Panc1 (cell line): Measurements from ENCODE around the gene NFE2. TPM values are rescaled to one million over a fixed set of nuclear protein-coding genes. Genes with fewer than 3 reads are reported as not detected.
"Not testable (repeated sequence)": the region's sequence is repeated elsewhere in the genome, so short reads cannot be mapped to it uniquely, and the experiment has no call there.

Source experiments
- ATAC-seq: fragments of 200-7000 bp; cut with Tn5 transposase; 2 replicates; pipeline ENCODE4 v1.9.1; 2020; ENCODE audit warnings: mild to moderate bottlenecking, moderate library complexity
- BruUV-seq: library from RNA; stranded (reverse); fragments of 400-500 nt; replicated peaks from 2 replicates; lab custom pipeline; 2021; lab: Mats Ljungman, UMichigan
- CTCF ChIA-PET: fragments of 300-600 bp; sonication (Branson Sonifier 250); formaldehyde crosslinking; loops from one replicate; lab custom pipeline; 2022; ENCODE audit warnings: antibody characterized with exemption; lab: Charles Lee
- POLR2A ChIA-PET: fragments of 300-600 bp; sonication (Branson Sonifier 250); formaldehyde crosslinking; loops from one replicate; lab custom pipeline; 2022; ENCODE audit warnings: antibody characterized with exemption; lab: Charles Lee
- DNase-seq: peaks from one replicate; pipeline ENCODE4 v3.0.0-alpha.2; 2010; ENCODE audit warnings: low read depth, low spot score
- H3K27ac ChIP-seq: 2 replicates; pipeline ENCODE4 v1.5.1; 2011; ENCODE audit warnings: mild to moderate bottlenecking, low read length, inconsistent platforms
- H3K27me3 ChIP-seq: fragments of 200-500 bp; sonication (Bioruptor generic); 2 replicates; pipeline ENCODE4 v1.6.0; 2014; ENCODE audit warnings: low read length, inconsistent platforms; ENCODE audit not compliant: control insufficient read depth, insufficient read depth
- H3K36me3 ChIP-seq: fragments of 200-500 bp; sonication (Bioruptor generic); 2 replicates; pipeline ENCODE4 v1.5.1; 2014; ENCODE audit warnings: inconsistent platforms, mild to moderate bottlenecking, low read length, moderate library complexity; ENCODE audit not compliant: control insufficient read depth, insufficient read depth
- H3K4me1 ChIP-seq: 2 replicates; pipeline ENCODE4 v1.5.1; 2011; ENCODE audit warnings: inconsistent platforms, mild to moderate bottlenecking, low read length, moderate library complexity; ENCODE audit not compliant: control insufficient read depth, insufficient read depth
- H3K4me3 ChIP-seq, 2 experiments: 2 replicates each; pipeline ENCODE4 v1.5.1; 2011 to 2012; ENCODE audit warnings: low read depth in 2 of 2, low read length in 2 of 2, mild to moderate bottlenecking in 2 of 2, inconsistent platforms in 1 of 2, moderate library complexity in 1 of 2
- H3K9me3 ChIP-seq: fragments of 200-500 bp; sonication (Bioruptor generic); 2 replicates; pipeline ENCODE4 v1.5.1; 2014; ENCODE audit warnings: low read depth, mild to moderate bottlenecking, inconsistent platforms, low read length, moderate library complexity; ENCODE audit not compliant: control insufficient read depth, insufficient read depth
- POLR2AphosphoS5 ChIP-seq: IDR thresholded peaks from 2 replicates; pipeline ENCODE4 v1.6.1; 2012; ENCODE audit warnings: mild to moderate bottlenecking, low read depth, low read length, moderate library complexity
- SIN3A ChIP-seq: IDR thresholded peaks from 2 replicates; pipeline ENCODE4 v1.6.1; 2012; ENCODE audit warnings: low read depth, mild to moderate bottlenecking, low read length, moderate library complexity, borderline replicate concordance; ENCODE audit not compliant: insufficient read depth
- TCF7L2 ChIP-seq: IDR thresholded peaks from 2 replicates; pipeline ENCODE4 v1.6.1; 2011; ENCODE audit warnings: mild to moderate bottlenecking, low read depth, low read length, inconsistent platforms
- in situ Hi-C: cut with HindIII; loops from 2 replicates; pipeline ENCODE4 v1.10.0; 2016; ENCODE audit warnings: low sequenced_read_pairs, low pct_unique_long_range_greater_than_20kb
- intact Hi-C: fragments of 100-400 bp; cut with micrococcal nuclease; formaldehyde crosslinking; loops from one replicate; pipeline ENCODE4 v1.10.0; 2022; ENCODE audit not compliant: unreplicated experiment
- total RNA-seq: library from RNA; stranded (reverse); gene quantifications from one replicate; pipeline ENCODE4 v1.2.1, GENCODE V29; 2021; ENCODE audit not compliant: unreplicated experiment
- TF ChIP-seq, protein P1 (sequence below), 2 experiments: IDR thresholded peaks; 2 replicates each; pipeline ENCODE4 v1.6.1; 2011 to 2012; ENCODE audit warnings: low read depth in 2 of 2, control low read depth in 1 of 2, low read length in 1 of 2, mild to moderate bottlenecking in 1 of 2, moderate library complexity in 1 of 2; ENCODE audit not compliant: insufficient read depth in 1 of 2
- TF ChIP-seq, protein P2 (sequence below): fragments of 450-650 bp; IDR thresholded peaks from 2 replicates; pipeline ENCODE4 v1.5.1; 2017; ENCODE audit warnings: mild to moderate bottlenecking

Gene NFE2
- total RNA-seq, 1 experiment from 2014 or later = 0.26 TPM

DNA sequence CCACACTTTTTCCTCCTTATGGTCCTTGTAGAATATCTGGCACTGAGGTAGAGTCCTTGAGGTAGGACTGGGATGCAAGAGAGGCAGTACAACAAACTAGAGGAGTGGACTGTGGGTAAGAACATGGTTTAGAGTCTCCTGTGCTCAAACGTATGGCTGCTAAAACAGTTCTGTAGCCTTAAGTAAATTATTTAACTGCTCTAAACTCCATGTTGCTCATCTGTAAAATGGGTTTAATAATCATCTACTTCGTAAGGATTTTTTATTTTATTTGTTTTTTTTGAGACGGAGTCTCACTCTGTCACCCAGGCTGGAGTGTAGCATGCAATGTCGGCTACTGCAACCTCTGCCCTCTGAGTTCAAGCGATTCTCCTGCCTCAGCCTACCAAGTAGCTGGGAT, 20.5 kb upstream of the NFE2 start:
- BruUV-seq = no TSS peak
- TF ChIP-seq, protein P1, sequence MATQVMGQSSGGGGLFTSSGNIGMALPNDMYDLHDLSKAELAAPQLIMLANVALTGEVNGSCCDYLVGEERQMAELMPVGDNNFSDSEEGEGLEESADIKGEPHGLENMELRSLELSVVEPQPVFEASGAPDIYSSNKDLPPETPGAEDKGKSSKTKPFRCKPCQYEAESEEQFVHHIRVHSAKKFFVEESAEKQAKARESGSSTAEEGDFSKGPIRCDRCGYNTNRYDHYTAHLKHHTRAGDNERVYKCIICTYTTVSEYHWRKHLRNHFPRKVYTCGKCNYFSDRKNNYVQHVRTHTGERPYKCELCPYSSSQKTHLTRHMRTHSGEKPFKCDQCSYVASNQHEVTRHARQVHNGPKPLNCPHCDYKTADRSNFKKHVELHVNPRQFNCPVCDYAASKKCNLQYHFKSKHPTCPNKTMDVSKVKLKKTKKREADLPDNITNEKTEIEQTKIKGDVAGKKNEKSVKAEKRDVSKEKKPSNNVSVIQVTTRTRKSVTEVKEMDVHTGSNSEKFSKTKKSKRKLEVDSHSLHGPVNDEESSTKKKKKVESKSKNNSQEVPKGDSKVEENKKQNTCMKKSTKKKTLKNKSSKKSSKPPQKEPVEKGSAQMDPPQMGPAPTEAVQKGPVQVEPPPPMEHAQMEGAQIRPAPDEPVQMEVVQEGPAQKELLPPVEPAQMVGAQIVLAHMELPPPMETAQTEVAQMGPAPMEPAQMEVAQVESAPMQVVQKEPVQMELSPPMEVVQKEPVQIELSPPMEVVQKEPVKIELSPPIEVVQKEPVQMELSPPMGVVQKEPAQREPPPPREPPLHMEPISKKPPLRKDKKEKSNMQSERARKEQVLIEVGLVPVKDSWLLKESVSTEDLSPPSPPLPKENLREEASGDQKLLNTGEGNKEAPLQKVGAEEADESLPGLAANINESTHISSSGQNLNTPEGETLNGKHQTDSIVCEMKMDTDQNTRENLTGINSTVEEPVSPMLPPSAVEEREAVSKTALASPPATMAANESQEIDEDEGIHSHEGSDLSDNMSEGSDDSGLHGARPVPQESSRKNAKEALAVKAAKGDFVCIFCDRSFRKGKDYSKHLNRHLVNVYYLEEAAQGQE (IDR thresholded peaks at IDR 0.05; ENCODE audit: insufficient read depth in 1 of 2, low read depth in 2 of 2, low read length in 1 of 2) = no peak
- TF ChIP-seq TCF7L2 = no peak
- no peak for TF ChIP-seq SIN3A
- TF ChIP-seq POLR2AphosphoS5 = no peak
- TF ChIP-seq, protein P2, sequence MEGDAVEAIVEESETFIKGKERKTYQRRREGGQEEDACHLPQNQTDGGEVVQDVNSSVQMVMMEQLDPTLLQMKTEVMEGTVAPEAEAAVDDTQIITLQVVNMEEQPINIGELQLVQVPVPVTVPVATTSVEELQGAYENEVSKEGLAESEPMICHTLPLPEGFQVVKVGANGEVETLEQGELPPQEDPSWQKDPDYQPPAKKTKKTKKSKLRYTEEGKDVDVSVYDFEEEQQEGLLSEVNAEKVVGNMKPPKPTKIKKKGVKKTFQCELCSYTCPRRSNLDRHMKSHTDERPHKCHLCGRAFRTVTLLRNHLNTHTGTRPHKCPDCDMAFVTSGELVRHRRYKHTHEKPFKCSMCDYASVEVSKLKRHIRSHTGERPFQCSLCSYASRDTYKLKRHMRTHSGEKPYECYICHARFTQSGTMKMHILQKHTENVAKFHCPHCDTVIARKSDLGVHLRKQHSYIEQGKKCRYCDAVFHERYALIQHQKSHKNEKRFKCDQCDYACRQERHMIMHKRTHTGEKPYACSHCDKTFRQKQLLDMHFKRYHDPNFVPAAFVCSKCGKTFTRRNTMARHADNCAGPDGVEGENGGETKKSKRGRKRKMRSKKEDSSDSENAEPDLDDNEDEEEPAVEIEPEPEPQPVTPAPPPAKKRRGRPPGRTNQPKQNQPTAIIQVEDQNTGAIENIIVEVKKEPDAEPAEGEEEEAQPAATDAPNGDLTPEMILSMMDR = no peak
- ATAC-seq (no peak), DNase-seq (no peak)
- H3K36me3 ChIP-seq = peaks cover 3% of the 10 kb centered on the region; the same call in 1 of the 2 replicates
- intact Hi-C loops (no loop called here), in situ Hi-C loops (no loop called here)
- no peak overlapping the region for H3K4me3 ChIP-seq
- no peaks in the 10 kb centered on the region for H3K27me3 ChIP-seq
- peaks cover under 1% of the 10 kb centered on the region for H3K4me1 ChIP-seq
- ChIA-PET CTCF (interaction anchor here (1.3 kb wide), 1 partner anchor 15 kb away, joined by 4 read pairs; no protein-coding TSS in a partner anchor), POLR2A (interaction anchor here (0.7 to 1.0 kb wide), 2 partner anchors 41 to 51 kb away, joined by 3 to 6 read pairs; partner anchors contain the start of genes CBX5 and HNRNPA1)
- no peaks in the 10 kb centered on the region for H3K9me3 ChIP-seq
- H3K27ac ChIP-seq = no peak overlapping the region

GRCh38 chr12:54312309-54312708, 11.5 kb upstream of the NFE2 start:
- ATAC-seq, H3K9me3 ChIP-seq, in situ Hi-C loops, H3K4me1 ChIP-seq, H3K27ac ChIP-seq, POLR2A ChIA-PET, BruUV-seq, H3K4me3 ChIP-seq, H3K27me3 ChIP-seq, H3K36me3 ChIP-seq, intact Hi-C loops, DNase-seq, CTCF ChIA-PET: not testable (repeated sequence)

- no peaks in the 10 kb centered on the region for H3K9me3 ChIP-seq
- no peaks in the 10 kb centered on the region for H3K4me1 ChIP-seq
- H3K36me3 ChIP-seq = no peaks in the 10 kb centered on the region
- no peaks in the 10 kb centered on the region for H3K27me3 ChIP-seq
- in situ Hi-C loops = no loop called here
- CTCF ChIA-PET = interaction anchor here (0.7 kb wide), 1 partner anchor 109 kb away, joined by 8 read pairs; no protein-coding TSS in a partner anchor
- BruUV-seq = no TSS peak
- TF ChIP-seq SIN3A (no peak), TCF7L2 (no peak), POLR2AphosphoS5 (no peak)
- TF ChIP-seq, protein P2 = no peak
- TF ChIP-seq, protein P1 (IDR thresholded peaks at IDR 0.05; ENCODE audit: insufficient read depth in 1 of 2, low read depth in 2 of 2, low read length in 1 of 2) = no peak
- ATAC-seq = no peak
- POLR2A ChIA-PET = no interaction called here
- no peak overlapping the region for H3K4me3 ChIP-seq
- intact Hi-C loops = no loop called here
- no peak overlapping the region for H3K27ac ChIP-seq
- no peak for DNase-seq
Measured at GRCh38 chr12:54311051-54311450, 10.2 kb upstream of the NFE2 start.
